IMR-90 (cell line): Measurements from ENCODE around the gene TOP3B. TPM values are rescaled to one million over a fixed set of nuclear protein-coding genes. Genes with fewer than 3 reads are reported as not detected.
A peak's percentile ranks its signal among the peaks of the same experiment; 100 is the strongest.

Experiments used
- ATAC-seq: fragments of 200-7000 bp; cut with Tn5 transposase; 2 replicates; pipeline ENCODE4 v1.9.1; 2020; ENCODE audit warnings: low read depth, mild to moderate bottlenecking, moderate library complexity
- BruUV-seq: library from RNA; stranded (reverse); fragments of 400-500 nt; replicated peaks from 2 replicates; lab custom pipeline; 2021; lab: Mats Ljungman, UMichigan
- CTCF ChIA-PET: fragments of 300-600 bp; formaldehyde crosslinking; extraction: SDS; loops from one replicate; lab custom pipeline; 2021; ENCODE audit warnings: antibody characterized with exemption; lab: Yijun Ruan, JAX
- POLR2A ChIA-PET: fragments of 300-600 bp; sonication (Branson Sonifier 250); formaldehyde crosslinking; loops from one replicate; lab custom pipeline; 2022; ENCODE audit warnings: antibody characterized with exemption; ENCODE audit not compliant: unreplicated experiment; lab: Charles Lee
- DNase-seq: peaks from one replicate; pipeline ENCODE4 v3.0.0; 2013
- H2AFZ ChIP-seq: replicated peaks from 2 replicates; pipeline ENCODE3; 2013; ENCODE audit warnings: low read length, mild to moderate bottlenecking; ENCODE audit not compliant: poor library complexity
- H2AK5ac ChIP-seq: 2 replicates; pipeline ENCODE4 v1.6.1; 2013; ENCODE audit warnings: low read depth, low read length, inconsistent platforms
- H2AK9ac ChIP-seq: replicated peaks from 2 replicates; pipeline ENCODE3; 2013; ENCODE audit warnings: mild to moderate bottlenecking, low read depth, low read length, moderate library complexity; ENCODE audit not compliant: poor library complexity
- H2BK120ac ChIP-seq: 2 replicates; pipeline ENCODE4 v1.6.1; 2013; ENCODE audit warnings: low read depth, low read length, inconsistent platforms
- H2BK15ac ChIP-seq: 3 replicates; pipeline ENCODE4 v1.6.1; 2013; ENCODE audit warnings: low read depth, low read length, inconsistent platforms
- H2BK20ac ChIP-seq: 2 replicates; pipeline ENCODE4 v1.6.1; 2013; ENCODE audit warnings: low read depth, mild to moderate bottlenecking, inconsistent platforms, low read length, moderate library complexity
- H2BK5ac ChIP-seq: 2 replicates; pipeline ENCODE4 v1.6.1; 2013; ENCODE audit warnings: mild to moderate bottlenecking, low read depth, low read length, inconsistent platforms; ENCODE audit not compliant: poor library complexity, severe bottlenecking
- H3K14ac ChIP-seq: replicated peaks from 2 replicates; pipeline ENCODE4 v1.6.1; 2013; ENCODE audit warnings: low read depth, low read length, inconsistent platforms
- H3K18ac ChIP-seq: 2 replicates; pipeline ENCODE4 v1.6.1; 2013; ENCODE audit warnings: low read depth, low read length, control low read depth
- H3K23ac ChIP-seq: 2 replicates; pipeline ENCODE4 v1.6.1; 2013; ENCODE audit warnings: low read depth, low read length, inconsistent platforms
- H3K27ac ChIP-seq: 2 replicates; pipeline ENCODE4 v1.5.1; 2013; ENCODE audit warnings: mild to moderate bottlenecking, control low read depth, low read length; ENCODE audit not compliant: insufficient read depth
- H3K27me3 ChIP-seq: 2 replicates; pipeline ENCODE4 v1.6.1; 2013; ENCODE audit warnings: low read length; ENCODE audit not compliant: control insufficient read depth, insufficient read depth
- H3K36me3 ChIP-seq: 2 replicates; pipeline ENCODE4 v1.6.1; 2013; ENCODE audit warnings: low read length, mixed read lengths; ENCODE audit not compliant: control insufficient read depth, insufficient read depth
- H3K4ac ChIP-seq: 2 replicates; pipeline ENCODE4 v1.6.1; 2013; ENCODE audit warnings: low read depth, low read length, inconsistent platforms
- H3K4me1 ChIP-seq: 2 replicates; pipeline ENCODE4 v1.6.1; 2013; ENCODE audit warnings: low read length, mixed read lengths; ENCODE audit not compliant: control insufficient read depth, insufficient read depth
- H3K4me2 ChIP-seq: 2 replicates; pipeline ENCODE4 v1.6.1; 2013; ENCODE audit warnings: low read depth, mild to moderate bottlenecking, control low read depth, low read length, moderate library complexity
- H3K4me3 ChIP-seq: 2 replicates; pipeline ENCODE4 v1.5.1; 2013; ENCODE audit warnings: low read depth, mild to moderate bottlenecking, control low read depth, low read length, moderate library complexity; ENCODE audit not compliant: insufficient read depth
- H3K56ac ChIP-seq: 2 replicates; pipeline ENCODE4 v1.6.1; 2013; ENCODE audit warnings: low read length, inconsistent platforms; ENCODE audit not compliant: insufficient read depth; ENCODE audit errors: extremely low read depth
- H3K79me1 ChIP-seq, 2 experiments: 2 replicates each; pipeline ENCODE4 v1.6.1; 2013; ENCODE audit warnings: low read length in 2 of 2, inconsistent platforms in 1 of 2, low read depth in 1 of 2
- H3K9ac ChIP-seq: 2 replicates; pipeline ENCODE4 v1.6.1; 2013; ENCODE audit warnings: low read depth, low read length, control low read depth
- H3K9me1 ChIP-seq: 2 replicates; pipeline ENCODE4 v1.6.1; 2013; ENCODE audit warnings: low read length, inconsistent platforms; ENCODE audit not compliant: insufficient read depth
- H3K9me3 ChIP-seq: 2 replicates; pipeline ENCODE4 v1.6.1; 2013; ENCODE audit warnings: low read length; ENCODE audit not compliant: control insufficient read depth, insufficient read depth
- H4K20me1 ChIP-seq: 2 replicates; pipeline ENCODE4 v1.6.1; 2013; ENCODE audit warnings: low read length, inconsistent platforms; ENCODE audit not compliant: insufficient read depth
- H4K5ac ChIP-seq: 2 replicates; pipeline ENCODE4 v1.6.1; 2013; ENCODE audit warnings: mild to moderate bottlenecking, low read depth, low read length, control low read depth
- H4K8ac ChIP-seq, 2 experiments: 2 replicates each; pipeline ENCODE4 v1.6.1; 2013; ENCODE audit warnings: low read depth in 2 of 2, low read length in 2 of 2, control low read depth in 1 of 2, inconsistent platforms in 1 of 2
- H4K91ac ChIP-seq: 2 replicates; pipeline ENCODE4 v1.6.1; 2013; ENCODE audit warnings: low read depth, low read length, inconsistent platforms; ENCODE audit not compliant: insufficient read depth
- BHLHE40 ChIP-seq: fragments of 150-350 bp; IDR thresholded peaks from 2 replicates; pipeline ENCODE4 v1.6.1; 2016; ENCODE audit warnings: mild to moderate bottlenecking, low read depth, low read length
- CEBPB ChIP-seq: IDR thresholded peaks from 2 replicates; pipeline ENCODE4 v1.6.1; 2012; ENCODE audit warnings: low read depth, low read length, improper control_type of control experiment
- MAZ ChIP-seq: IDR thresholded peaks from 2 replicates; pipeline ENCODE4 v1.6.1; 2012; ENCODE audit warnings: low read depth, mild to moderate bottlenecking, low read length, improper control_type of control experiment, moderate library complexity, borderline replicate concordance
- MXI1 ChIP-seq: IDR thresholded peaks from 2 replicates; pipeline ENCODE4 v1.6.1; 2012; ENCODE audit warnings: low read depth, mild to moderate bottlenecking, low read length, moderate library complexity, borderline replicate concordance
- POLR2A ChIP-seq: IDR thresholded peaks from 2 replicates; pipeline ENCODE4 v1.6.1; 2012; ENCODE audit warnings: mild to moderate bottlenecking, low read depth, low read length
- RFX5 ChIP-seq: IDR thresholded peaks from 2 replicates; pipeline ENCODE4 v1.8.0; 2012; ENCODE audit warnings: low read depth, mild to moderate bottlenecking, low read length, moderate library complexity
- WGBS, 2 experiments: methylation state at CpG; one replicate each; pipeline versions ENCODE4 v1.1.5 to v1.1.7; 2013; ENCODE audit warnings: missing lambda C conversion rate in 2 of 2; ENCODE audit not compliant: insufficient read length in 1 of 2; ENCODE audit errors: extremely low coverage in 2 of 2; 5-methylcytosine and 5-hydroxymethylcytosine counted together
- dilution Hi-C: fragments of 300-500 bp; cut with HindIII; formaldehyde crosslinking; loops from one replicate; pipeline ENCODE4 v1.14.3; 2018; ENCODE audit warnings: low sequenced_read_pairs; ENCODE audit not compliant: unreplicated experiment
- in situ Hi-C: fragments of 300-500 bp; cut with MboI; formaldehyde crosslinking; loops from 3 replicates; pipeline ENCODE4 v1.14.3; 2019; ENCODE audit warnings: low sequenced_read_pairs, inconsistent platforms, mixed read lengths
- intact Hi-C: fragments of 100-400 bp; cut with micrococcal nuclease; formaldehyde crosslinking; loops from 2 replicates; pipeline ENCODE4 v1.10.0; 2022
- polyA plus RNA-seq, 3 experiments: library from polyadenylated mRNA; depleted of rRNA; stranded (reverse); fragments of >200 nt; gene quantifications; 2 replicates each; pipeline ENCODE4 v1.2.3, GENCODE V29; 2012; ENCODE audit warnings: low replicate concordance in 1 of 3
- total RNA-seq: library from RNA; depleted of rRNA; stranded (reverse); fragments of >200 nt; gene quantifications from 2 replicates; pipeline ENCODE4 v1.2.3, GENCODE V29; 2012
- TF ChIP-seq, protein P1 (sequence below): fragments of 150-350 bp; IDR thresholded peaks from 2 replicates; pipeline ENCODE4 v1.6.1; 2017; ENCODE audit warnings: mild to moderate bottlenecking, antibody characterized with exemption, low read length, low read depth

TOP3B gene
- total and polyA plus RNA-seq, 2 of the 4 experiments (the other 2 are of a cell fraction): 23.0 to 23.5 TPM

DNA sequence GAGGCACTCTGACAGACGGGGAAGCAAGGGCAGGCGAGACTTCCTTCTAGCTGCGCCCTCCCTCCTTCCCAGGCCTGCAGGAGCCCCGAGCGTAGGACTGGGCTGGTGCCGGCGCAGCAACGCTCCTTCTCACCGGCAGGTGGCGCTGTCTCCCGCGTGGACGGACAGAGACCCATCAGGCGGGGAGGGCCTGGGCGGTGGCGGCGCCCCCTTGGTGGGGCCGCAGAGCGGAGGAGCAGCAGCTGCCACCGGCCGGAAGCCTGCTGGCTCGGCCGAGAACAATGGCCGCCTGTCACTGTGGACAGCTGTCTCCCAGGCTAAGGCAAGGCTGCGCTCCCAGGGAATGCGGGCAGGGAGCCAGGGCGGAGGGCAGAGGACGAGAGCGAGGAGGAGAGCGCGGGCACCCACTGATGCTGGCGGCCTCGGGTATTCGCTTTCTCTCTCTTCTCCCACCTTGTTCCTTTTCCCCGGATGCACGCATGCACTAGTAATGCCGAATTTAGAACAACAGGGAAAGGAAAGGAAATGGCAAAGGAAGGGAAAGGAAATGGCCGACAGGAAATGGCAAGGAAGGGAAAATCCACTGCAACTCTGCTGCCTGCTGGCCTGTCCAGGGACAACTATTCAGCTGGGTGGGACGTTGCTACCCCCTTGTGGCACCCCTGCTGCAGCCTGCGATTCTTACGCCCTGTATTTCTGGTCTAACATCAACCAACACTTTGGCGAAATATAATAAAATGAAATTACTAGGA, 44.3 kb downstream of the TOP3B start (continued):
- TF ChIP-seq POLR2A (no peak; the same call in 1 of the 2 replicates), RFX5 (no peak), MAZ (peak; percentile 88)

DNA sequence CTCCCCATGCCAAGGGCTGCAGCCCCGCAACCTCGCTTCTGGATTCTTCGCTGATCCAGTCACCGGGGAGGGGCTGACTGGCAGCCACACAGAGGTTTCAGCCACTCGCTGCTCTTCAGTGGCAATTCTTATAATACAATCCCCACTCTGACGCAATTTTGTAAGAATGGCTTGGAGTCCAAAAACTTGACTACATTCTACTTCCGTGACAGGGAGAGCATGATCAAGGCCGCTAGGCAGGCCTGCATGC, 44.8 kb downstream of the TOP3B start:
- Histone ChIP-seq H4K8ac (peak overlapping the region; percentile 49 to 91; a peak in 3 of 4 replicates), H3K4me3 (peak overlapping the region; percentile 4; the same call in 1 of the 2 replicates), H2AK9ac (peak overlapping the region; percentile 97), H2BK20ac (no peak overlapping the region; the same call in 1 of the 2 replicates), H3K36me3 (peaks cover 22% of the 10 kb centered on the region), H3K27me3 (no peaks in the 10 kb centered on the region), H3K14ac (peak overlapping the region; percentile 68), H2AK5ac (peak overlapping the region; percentile 8; the same call in 1 of the 2 replicates), H2BK5ac (peak overlapping the region; percentile 95), H3K9me1 (peaks cover 12% of the 10 kb centered on the region), H3K79me1 (peaks cover 16 to 69% of the 10 kb centered on the region in 2 experiments), H3K4ac (peak overlapping the region; percentile 79), H3K4me2 (peak overlapping the region; percentile 69), H3K23ac (peak overlapping the region; percentile 37), H3K9me3 (no peaks in the 10 kb centered on the region), H3K9ac (peak overlapping the region; percentile 15; the same call in 1 of the 2 replicates), H3K56ac (peak overlapping the region; percentile 63; the same call in 1 of the 2 replicates), H4K91ac (peak overlapping the region; percentile 95), H2BK120ac (peak overlapping the region; percentile 66), H4K20me1 (peaks cover 9% of the 10 kb centered on the region; the same call in 1 of the 2 replicates), H4K5ac (peak overlapping the region; percentile 32; the same call in 1 of the 2 replicates), H2BK15ac (0 out of 3 replicates have a peak overlapping the region, but pooled peaks have one; percentile 2), H3K18ac (peak overlapping the region; percentile 25; the same call in 1 of the 2 replicates), H3K27ac (peak overlapping the region; percentile 87), H2AFZ (peak overlapping the region; percentile 99), H3K4me1 (peaks cover 26% of the 10 kb centered on the region)
- in situ Hi-C loops: loop anchor here (5.0 kb wide), 1 partner anchor 225 kb away; no protein-coding TSS in a partner anchor
- ATAC-seq (peak; percentile 67), DNase-seq (peak; percentile 94)
- CTCF ChIA-PET: interaction anchor here (0.6 to 1.8 kb wide), 6 partner anchors 15 to 309 kb away, joined by 3 to 12 read pairs (median 4); partner anchors contain the start of gene PPM1F
- intact Hi-C loops: loop anchor here (1.0 to 5.0 kb wide), 4 partner anchors 70 to 270 kb away; partner anchors contain the start of genes MAPK1 and PPIL2
- dilution Hi-C loops: no loop called here
- BruUV-seq: no TSS peak
- TF ChIP-seq, protein P1, sequence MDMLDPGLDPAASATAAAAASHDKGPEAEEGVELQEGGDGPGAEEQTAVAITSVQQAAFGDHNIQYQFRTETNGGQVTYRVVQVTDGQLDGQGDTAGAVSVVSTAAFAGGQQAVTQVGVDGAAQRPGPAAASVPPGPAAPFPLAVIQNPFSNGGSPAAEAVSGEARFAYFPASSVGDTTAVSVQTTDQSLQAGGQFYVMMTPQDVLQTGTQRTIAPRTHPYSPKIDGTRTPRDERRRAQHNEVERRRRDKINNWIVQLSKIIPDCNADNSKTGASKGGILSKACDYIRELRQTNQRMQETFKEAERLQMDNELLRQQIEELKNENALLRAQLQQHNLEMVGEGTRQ: no peak
- TF ChIP-seq MXI1 (peak; percentile 94; the same call in 1 of the 2 replicates), CEBPB (peak; percentile 92), BHLHE40 (peak; percentile 12; the same call in 1 of the 2 replicates)
- 5% methylated on average over 6 of the region's 8 CpGs; no CpG with 5 or more reads in 1 of the 2 experiments for WGBS, 2 experiments
- POLR2A ChIA-PET: no interaction called here
